GM12878 (cell line): Measurements from ENCODE around the gene ZBTB38. TPM values are rescaled to one million over a fixed set of nuclear protein-coding genes. Genes with fewer than 3 reads are reported as not detected.

Source experiments
- ATAC-seq: fragments of 200-7000 bp; cut with Tn5 transposase; 3 replicates; pipeline ENCODE4 v1.9.1; 2020; ENCODE audit warnings: mild to moderate bottlenecking, moderate library complexity
- BruUV-seq: library from RNA; stranded (reverse); fragments of 400-500 nt; replicated peaks from 2 replicates; lab custom pipeline; 2021; lab: Mats Ljungman, UMichigan
- CTCF ChIA-PET: fragments of 300-600 bp; sonication (Branson Sonifier 250); formaldehyde crosslinking; extraction: SDS; loops from one replicate; lab custom pipeline; 2021; ENCODE audit warnings: inconsistent platforms; lab: Yijun Ruan, JAX
- POLR2A ChIA-PET: fragments of 350-600 bp; formaldehyde crosslinking; extraction: SDS; loops from one replicate; lab custom pipeline; 2021; ENCODE audit warnings: inconsistent platforms; lab: Charles Lee
- RAD21 ChIA-PET: fragments of 300-600 bp; sonication (Branson Sonifier 250); formaldehyde crosslinking; loops from one replicate; lab custom pipeline; 2023; ENCODE audit warnings: antibody characterized with exemption; ENCODE audit not compliant: unreplicated experiment; lab: Charles Lee
- SMC1A ChIA-PET: fragments of 300-600 bp; sonication (Branson Sonifier 250); formaldehyde crosslinking; loops from one replicate; lab custom pipeline; 2023; ENCODE audit not compliant: unreplicated experiment, uncharacterized antibody; lab: Charles Lee
- DNase-seq: peaks from one replicate; pipeline ENCODE4 v3.0.0-alpha.2; 2011; ENCODE audit warnings: low read depth, low spot score
- FAIRE-seq: peaks from 3 replicates; lab custom pipeline; 2011; peaks lifted over from hg19 to GRCh38; lab: Jason Lieb, UNC
- H2AFZ ChIP-seq: 2 replicates; pipeline ENCODE4 v1.6.0; 2011; ENCODE audit warnings: low read depth, low read length, control low read depth; ENCODE audit not compliant: control insufficient read depth
- H3K27ac ChIP-seq: 2 replicates; pipeline ENCODE4 v1.5.1; 2011; ENCODE audit warnings: control low read depth; ENCODE audit not compliant: control insufficient read depth, insufficient read depth
- H3K27me3 ChIP-seq, 2 experiments: replicated peaks in 1 of 2; 2 replicates each; pipeline versions ENCODE4 v1.6.0 to v1.6.1; 2011; ENCODE audit warnings: low read length in 1 of 2; ENCODE audit not compliant: control insufficient read depth in 2 of 2, insufficient read depth in 2 of 2
- H3K36me3 ChIP-seq, 2 experiments: 2 replicates each; pipeline ENCODE4 v1.5.1; 2011; ENCODE audit warnings: low read length in 1 of 2; ENCODE audit not compliant: control insufficient read depth in 2 of 2, insufficient read depth in 2 of 2
- H3K4me1 ChIP-seq: 2 replicates; pipeline ENCODE4 v1.6.1; 2011; ENCODE audit warnings: mild to moderate bottlenecking, low read length, moderate library complexity, mixed read lengths; ENCODE audit not compliant: control insufficient read depth, insufficient read depth
- H3K4me2 ChIP-seq: 2 replicates; pipeline ENCODE4 v1.6.0; 2011; ENCODE audit warnings: control low read depth; ENCODE audit not compliant: control insufficient read depth, insufficient read depth
- H3K4me3 ChIP-seq: fragments of 200-600 bp; sonication (generic); 2 replicates; pipeline ENCODE4 v1.5.1; 2016
- H3K79me2 ChIP-seq: 2 replicates; pipeline ENCODE4 v1.6.0; 2011; ENCODE audit warnings: low read length; ENCODE audit not compliant: control insufficient read depth, insufficient read depth
- H3K9ac ChIP-seq: 2 replicates; pipeline ENCODE4 v1.8.0; 2011; ENCODE audit warnings: low read length, control low read depth, mixed read lengths; ENCODE audit not compliant: control insufficient read depth, insufficient read depth
- H3K9me3 ChIP-seq: replicated peaks from 3 replicates; pipeline ENCODE4 v1.5.1; 2011; ENCODE audit warnings: mild to moderate bottlenecking, low read length; ENCODE audit not compliant: control insufficient read depth, insufficient read depth
- H4K20me1 ChIP-seq: 2 replicates; pipeline ENCODE4 v1.6.0; 2011; ENCODE audit not compliant: control insufficient read depth, insufficient read depth
- ASH2L ChIP-seq: fragments of 300-600, 200-600 bp; sonication (generic); IDR thresholded peaks from 2 replicates; pipeline ENCODE4 v1.6.1; 2017; ENCODE audit warnings: low read depth, mild to moderate bottlenecking, borderline replicate concordance
- CBX5 ChIP-seq: sonication (generic); IDR thresholded peaks from 2 replicates; pipeline ENCODE4 v1.6.1; 2016; ENCODE audit warnings: low read depth, moderate library complexity, mild to moderate bottlenecking, inconsistent platforms
- HDAC2 ChIP-seq: fragments of 200-600 bp; sonication (generic); IDR thresholded peaks from 2 replicates; pipeline ENCODE4 v1.6.1; 2017
- IRF4 ChIP-seq: IDR thresholded peaks from 2 replicates; pipeline ENCODE4 v1.6.1; 2011; ENCODE audit warnings: low read depth, low read length
- MEF2B ChIP-seq: fragments of 450-650 bp; IDR thresholded peaks from 2 replicates; pipeline ENCODE4 v1.6.1; 2018; ENCODE audit warnings: mild to moderate bottlenecking, moderate library complexity; ENCODE audit not compliant: partially characterized antibody, poor library complexity, severe bottlenecking
- MTA3 ChIP-seq: IDR thresholded peaks from 2 replicates; pipeline ENCODE4 v1.6.1; 2012; ENCODE audit warnings: low read length, inconsistent platforms, borderline replicate concordance
- NBN ChIP-seq: fragments of 450-650 bp; IDR thresholded peaks from 2 replicates; pipeline ENCODE4 v1.6.1; 2016
- NFXL1 ChIP-seq: fragments of 450-650 bp; IDR thresholded peaks from 2 replicates; pipeline ENCODE4 v1.6.1; 2017; ENCODE audit warnings: antibody characterized with exemption, mild to moderate bottlenecking, borderline replicate concordance
- POLR2A ChIP-seq: IDR thresholded peaks from 2 replicates; pipeline ENCODE4 v1.6.1; 2011; ENCODE audit warnings: low read depth, mild to moderate bottlenecking, low read length
- RUNX3 ChIP-seq: IDR thresholded peaks from 2 replicates; pipeline ENCODE4 v1.6.1; 2012; ENCODE audit warnings: low read length, inconsistent platforms
- SIX5 ChIP-seq: IDR thresholded peaks from 2 replicates; pipeline ENCODE4 v1.6.1; 2011; ENCODE audit warnings: mild to moderate bottlenecking, low read depth, low read length, moderate library complexity; ENCODE audit not compliant: severe bottlenecking
- SMC3 ChIP-seq: IDR thresholded peaks from 2 replicates; pipeline ENCODE4 v1.6.1; 2011; ENCODE audit warnings: low read length, improper control_type of control experiment, borderline replicate concordance
- SPI1 ChIP-seq: IDR thresholded peaks from 2 replicates; pipeline ENCODE4 v1.6.1; 2011; ENCODE audit warnings: low read depth, mild to moderate bottlenecking, low read length, moderate library complexity, borderline replicate concordance; ENCODE audit not compliant: insufficient read depth
- TAF1 ChIP-seq: IDR thresholded peaks from 2 replicates; pipeline ENCODE4 v1.6.1; 2011; ENCODE audit warnings: mild to moderate bottlenecking, low read depth, low read length, borderline replicate concordance
- TBL1XR1 ChIP-seq: IDR thresholded peaks from 2 replicates; pipeline ENCODE4 v1.6.1; 2012; ENCODE audit warnings: low read depth, low read length, improper control_type of control experiment
- WRNIP1 ChIP-seq: IDR thresholded peaks from 2 replicates; pipeline ENCODE4 v1.6.1; 2011; ENCODE audit warnings: low read depth, low read length, improper control_type of control experiment, borderline replicate concordance
- YY1 ChIP-seq: IDR thresholded peaks from 2 replicates; pipeline ENCODE4 v1.6.1; 2011; ENCODE audit warnings: low read depth, mild to moderate bottlenecking, low read length
- ZNF217 ChIP-seq: fragments of 450-650 bp; IDR thresholded peaks from 2 replicates; pipeline ENCODE4 v1.6.1; 2017; ENCODE audit warnings: antibody characterized with exemption, mild to moderate bottlenecking
- ZNF24 ChIP-seq: fragments of 450-650 bp; IDR thresholded peaks from 2 replicates; pipeline ENCODE4 v1.6.1; 2017; ENCODE audit warnings: antibody characterized with exemption, mild to moderate bottlenecking
- ZNF274 ChIP-seq: IDR thresholded peaks from one replicate; pipeline ENCODE4 v1.8.0; 2011; ENCODE audit not compliant: insufficient read length, insufficient read depth
- ZNF687 ChIP-seq: fragments of 450-650 bp; IDR thresholded peaks from 2 replicates; pipeline ENCODE4 v1.6.1; 2017; ENCODE audit warnings: mild to moderate bottlenecking, moderate library complexity
- WGBS: methylation state at CpG from one replicate; pipeline ENCODE4 v1.1.6; 2016; ENCODE audit warnings: low lambda C conversion rate; ENCODE audit not compliant: insufficient replicate concordance, insufficient coverage; ENCODE audit errors: missing lambda C conversion rate; 5-methylcytosine and 5-hydroxymethylcytosine counted together
- in situ Hi-C: fragments of 300-500 bp; cut with MboI; formaldehyde crosslinking; loops from 9 replicates; pipeline ENCODE4 v1.14.3; 2018; ENCODE audit warnings: mixed read lengths
- intact Hi-C: fragments of 100-400 bp; cut with micrococcal nuclease; formaldehyde crosslinking; loops from one replicate; pipeline ENCODE4 v1.14.2; 2022; ENCODE audit not compliant: unreplicated experiment
- polyA plus RNA-seq, 11 experiments: library from polyadenylated mRNA; depleted of rRNA in 4 of 11; unstranded in 6 of 11; stranded (reverse) in 5 of 11; fragments of >200 nt; fragmentation: Nextera tagmentation in 4 of 11; fragmentation: Illumina TruSeq in 1 of 11; extraction: Ambion mirVana in 4 of 11; extraction: Trizol in 1 of 11; gene quantifications; 1 replicate in 1 of 11; 2 replicates in 10 of 11; pipeline versions ENCODE4 v1.2.1 to v1.2.3, GENCODE V29; 2011 to 2016; ENCODE audit warnings: inconsistent platforms in 2 of 11, missing spikeins in 2 of 11, low read depth in 1 of 11
- total RNA-seq, 4 experiments: library from RNA; depleted of rRNA in 3 of 4; stranded (reverse); fragments of >200 nt in 3 of 4; fragmentation: Illumina TruSeq in 1 of 4; extraction: Trizol in 1 of 4; gene quantifications; 2 replicates each; pipeline versions ENCODE4 v1.2.1 to v1.2.3, GENCODE V29; 2013 to 2021

ZBTB38 gene
- total and polyA plus RNA-seq, 10 of the 15 experiments (the other 5 are each of a cell fraction or from before 2014, with no cell fraction given), result 34.2 to 115 (median 88.6) TPM

DNA sequence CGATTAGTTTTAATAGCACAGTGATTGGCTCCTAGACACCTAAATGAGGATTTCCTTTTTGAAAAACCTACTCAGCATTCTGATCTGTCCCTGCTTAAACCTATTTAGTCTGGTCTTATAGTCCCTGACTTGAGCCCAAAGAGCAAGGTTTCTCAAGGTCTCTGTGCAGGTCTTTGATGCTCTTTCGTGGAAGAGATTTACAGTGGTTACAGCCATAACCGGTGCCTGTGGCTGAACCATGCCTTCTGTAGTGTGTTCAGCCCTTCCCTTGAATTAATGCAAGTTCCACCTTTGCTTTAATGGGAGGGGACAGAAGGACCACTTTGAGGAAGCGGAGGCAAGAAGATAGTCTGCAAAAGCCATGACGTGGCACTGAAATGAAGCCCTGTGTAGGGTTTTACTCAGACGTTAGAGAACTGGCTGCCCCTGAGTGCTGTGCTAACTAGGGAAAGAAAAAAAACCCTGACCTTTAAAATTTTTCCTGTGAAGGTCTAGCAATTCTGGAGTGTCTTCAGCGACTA, 43.0 kb downstream of the ZBTB38 start:
- in situ Hi-C loops (no loop called here), intact Hi-C loops (loop anchor here (1.0 kb wide), 1 partner anchor 30 kb away; no protein-coding TSS in a partner anchor)
- under 1% methylated on average over 7 of the region's 7 CpGs for WGBS
- H4K20me1 ChIP-seq, result no peaks in the 10 kb centered on the region; the same call in 1 of the 2 replicates
- ChIA-PET RAD21 (interaction anchor here (0.6 to 14.3 kb wide), 24 partner anchors 8 to 106 kb away, joined by 3 to 387 read pairs (median 5); no protein-coding TSS in a partner anchor), CTCF (interaction anchor here (0.8 to 11.4 kb wide), 21 partner anchors 9 to 180 kb away, joined by 3 to 107 read pairs (median 7); partner anchors contain the start of gene PXYLP1), SMC1A (interaction anchor here (0.8 to 18.5 kb wide), 17 partner anchors 8 to 99 kb away, joined by 3 to 573 read pairs (median 10); partner anchors contain the start of gene ZBTB38), POLR2A (interaction anchor here (1.0 to 14.2 kb wide), 15 partner anchors 8 to 99 kb away, joined by 3 to 453 read pairs (median 5); no protein-coding TSS in a partner anchor)
- no TSS peak for BruUV-seq
- peak overlapping the region; percentile 94 for H3K4me2 ChIP-seq
- peak overlapping the region; percentile 60 for H3K9ac ChIP-seq
- FAIRE-seq (no peak), DNase-seq (no peak), ATAC-seq (peak; percentile 77)
- H3K79me2 ChIP-seq, result peaks cover 88% of the 10 kb centered on the region
- H3K27ac ChIP-seq, result peak overlapping the region; percentile 92
- H3K36me3 ChIP-seq, result peaks cover 20 to 50% of the 10 kb centered on the region in 2 experiments
- H2AFZ ChIP-seq, result peak overlapping the region; percentile 42
- H3K27me3 ChIP-seq, result no peaks in the 10 kb centered on the region
- peak overlapping the region; percentile 57 for H3K4me3 ChIP-seq
- H3K4me1 ChIP-seq, result peaks cover 63% of the 10 kb centered on the region
- no peaks in the 10 kb centered on the region; the same call in 2 of the 3 replicates for H3K9me3 ChIP-seq
- TF ChIP-seq TBL1XR1, result no peak
- peak; percentile 47; the same call in 1 of the 2 replicates for TF ChIP-seq SPI1
- TF ChIP-seq ASH2L, result no peak
- TF ChIP-seq SIX5, result no peak
- no peak for TF ChIP-seq HDAC2
- no peak for TF ChIP-seq WRNIP1
- no peak for TF ChIP-seq ZNF274
- TF ChIP-seq NFXL1, result no peak
- 0 out of 2 replicates have a peak, but pooled peaks have one; percentile 25 for TF ChIP-seq ZNF687
- TF ChIP-seq ZNF217, result no peak
- TF ChIP-seq CBX5, result 0 out of 2 replicates have a peak, but pooled peaks have one; percentile 12
- TF ChIP-seq SMC3, result no peak; the same call in 1 of the 2 replicates
- TF ChIP-seq POLR2A, result peak; percentile 45; the same call in 1 of the 2 replicates
- TF ChIP-seq MTA3, result no peak
- TF ChIP-seq MEF2B, result no peak
- peak; percentile 71; the same call in 1 of the 2 replicates for TF ChIP-seq ZNF24
- peak; percentile 37; the same call in 1 of the 2 replicates for TF ChIP-seq YY1
- peak; percentile 25; the same call in 1 of the 2 replicates for TF ChIP-seq TAF1
- 0 out of 2 replicates have a peak, but pooled peaks have one; percentile 32 for TF ChIP-seq IRF4
- peak; percentile 18; the same call in 1 of the 2 replicates for TF ChIP-seq RUNX3
- no peak for TF ChIP-seq NBN
